WTC11 (cell line): ENCODE results near the gene OCA2. TPM values are rescaled to one million over a fixed set of nuclear protein-coding genes. Genes with fewer than 3 reads are reported as not detected.
"Not testable (repeated sequence)": the region's sequence is repeated elsewhere in the genome, so short reads cannot be mapped to it uniquely, and the experiment has no call there.

Source experiments
- ATAC-seq: fragments of 200-7000 bp; cut with Tn5 transposase; 2 replicates; pipeline ENCODE4 v1.10.0; 2021; ENCODE audit warnings: mild to moderate bottlenecking, moderate library complexity
- CTCF ChIA-PET: fragments of 300-600 bp; sonication (Branson Sonifier 250); formaldehyde crosslinking; loops from one replicate; lab custom pipeline; 2021; ENCODE audit warnings: antibody characterized with exemption; lab: Charles Lee
- POLR2A ChIA-PET: fragments of 350-600 bp; sonication (Branson Sonifier 250); formaldehyde crosslinking; loops from one replicate; lab custom pipeline; 2021; ENCODE audit warnings: antibody characterized with exemption; lab: Charles Lee
- DNase-seq: peaks from one replicate; pipeline ENCODE4 v3.0.0; 2021; ENCODE audit warnings: low spot score
- H3K27ac Mint-ChIP-seq: 2 replicates; pipeline ENCODE4 v1.8.0; 2021; ENCODE audit warnings: mixed read lengths
- H3K27me3 Mint-ChIP-seq: 2 replicates; pipeline ENCODE4 v1.8.0; 2021; ENCODE audit warnings: low read depth, mild to moderate bottlenecking, moderate library complexity, mixed read lengths
- H3K36me3 Mint-ChIP-seq: 2 replicates; pipeline ENCODE4 v1.8.0; 2021; ENCODE audit warnings: mixed read lengths
- H3K4me1 Mint-ChIP-seq: 2 replicates; pipeline ENCODE4 v1.8.0; 2022; ENCODE audit warnings: mixed read lengths
- H3K4me3 Mint-ChIP-seq: 2 replicates; pipeline ENCODE4 v1.8.0; 2021; ENCODE audit warnings: mild to moderate bottlenecking, moderate library complexity, mixed read lengths
- H3K9me3 Mint-ChIP-seq: 2 replicates; pipeline ENCODE4 v1.8.0; 2021; ENCODE audit warnings: mixed read lengths
- AR ChIP-seq: fragments of 250-450 bp; sonication (Bioruptor Pico); IDR thresholded peaks from 2 replicates; pipeline ENCODE4 v1.9.0; 2021; ENCODE audit warnings: mild to moderate bottlenecking
- ETV6 ChIP-seq: sonication (generic); formaldehyde crosslinking; IDR thresholded peaks from 2 replicates; pipeline ENCODE4 v1.8.1; 2022; ENCODE audit warnings: mild to moderate bottlenecking, missing genetic modification reagents
- GABPB1 ChIP-seq: sonication (generic); formaldehyde crosslinking; IDR thresholded peaks from 2 replicates; pipeline ENCODE4 v1.8.1; 2023; ENCODE audit warnings: mild to moderate bottlenecking, missing genetic modification reagents
- NR2C2 ChIP-seq: sonication (generic); formaldehyde crosslinking; IDR thresholded peaks from 2 replicates; pipeline ENCODE4 v1.8.0; 2022; ENCODE audit warnings: mild to moderate bottlenecking, missing genetic modification reagents
- NR3C1 ChIP-seq: sonication (generic); formaldehyde crosslinking; conservative IDR thresholded peaks from 2 replicates; pipeline ENCODE4 v1.8.1; 2023; ENCODE audit warnings: low read depth, mild to moderate bottlenecking, missing genetic modification reagents
- RELA ChIP-seq: sonication (generic); formaldehyde crosslinking; IDR thresholded peaks from 2 replicates; pipeline ENCODE4 v1.8.1; 2022; ENCODE audit warnings: missing genetic modification reagents, mild to moderate bottlenecking, borderline replicate concordance
- SP1 ChIP-seq: sonication (generic); formaldehyde crosslinking; conservative IDR thresholded peaks from 2 replicates; pipeline ENCODE4 v1.8.1; 2022; ENCODE audit warnings: missing genetic modification reagents
- ZBTB43 ChIP-seq: sonication (generic); formaldehyde crosslinking; IDR thresholded peaks from 2 replicates; pipeline ENCODE4 v1.8.1; 2023; ENCODE audit warnings: mild to moderate bottlenecking, missing genetic modification reagents
- ZNF219 ChIP-seq: sonication (generic); formaldehyde crosslinking; IDR thresholded peaks from 2 replicates; pipeline ENCODE4 v1.8.0; 2023; ENCODE audit warnings: missing genetic modification reagents, mild to moderate bottlenecking, borderline replicate concordance
- ZNF263 ChIP-seq: sonication (generic); formaldehyde crosslinking; IDR thresholded peaks from 2 replicates; pipeline ENCODE4 v1.8.1; 2022; ENCODE audit warnings: low read depth, mild to moderate bottlenecking, moderate library complexity, missing genetic modification reagents
- total RNA-seq: library from RNA; stranded (reverse); gene quantifications from 3 replicates; pipeline ENCODE4 v1.2.3, GENCODE V29; 2021
- TF ChIP-seq, protein P1 (sequence below): sonication (generic); formaldehyde crosslinking; IDR thresholded peaks from 2 replicates; pipeline ENCODE4 v1.8.0; 2022; ENCODE audit warnings: missing genetic modification reagents
- TF ChIP-seq, protein P2 (sequence below): fragments of 250-450 bp; sonication (Bioruptor Pico); IDR thresholded peaks from 2 replicates; pipeline ENCODE4 v1.9.0; 2021; ENCODE audit warnings: moderate library complexity, mild to moderate bottlenecking, inconsistent platforms, borderline replicate concordance

Gene OCA2
- total RNA-seq, 1 experiment from 2014 or later = 0.39 TPM

DNA sequence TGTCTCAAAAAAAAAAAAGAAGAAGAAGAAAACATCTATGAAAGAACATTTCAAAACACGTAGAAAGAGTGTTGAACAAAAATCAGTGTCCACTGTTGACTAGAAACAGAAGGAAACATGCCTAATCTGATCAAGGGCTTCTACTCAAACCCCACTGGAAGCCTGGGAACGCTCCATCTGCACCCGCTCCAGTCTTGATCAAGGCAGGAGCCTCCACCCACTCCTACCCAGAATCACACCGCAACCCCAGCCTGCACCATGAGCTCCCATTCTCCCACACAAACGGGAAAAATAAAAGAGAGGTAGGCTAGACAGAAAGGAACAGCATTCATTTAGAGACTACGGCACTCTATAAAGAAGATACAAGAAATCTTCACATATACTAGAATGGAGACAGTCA is 40.9 kb upstream of the OCA2 start (continued):
- TF ChIP-seq, protein P1, sequence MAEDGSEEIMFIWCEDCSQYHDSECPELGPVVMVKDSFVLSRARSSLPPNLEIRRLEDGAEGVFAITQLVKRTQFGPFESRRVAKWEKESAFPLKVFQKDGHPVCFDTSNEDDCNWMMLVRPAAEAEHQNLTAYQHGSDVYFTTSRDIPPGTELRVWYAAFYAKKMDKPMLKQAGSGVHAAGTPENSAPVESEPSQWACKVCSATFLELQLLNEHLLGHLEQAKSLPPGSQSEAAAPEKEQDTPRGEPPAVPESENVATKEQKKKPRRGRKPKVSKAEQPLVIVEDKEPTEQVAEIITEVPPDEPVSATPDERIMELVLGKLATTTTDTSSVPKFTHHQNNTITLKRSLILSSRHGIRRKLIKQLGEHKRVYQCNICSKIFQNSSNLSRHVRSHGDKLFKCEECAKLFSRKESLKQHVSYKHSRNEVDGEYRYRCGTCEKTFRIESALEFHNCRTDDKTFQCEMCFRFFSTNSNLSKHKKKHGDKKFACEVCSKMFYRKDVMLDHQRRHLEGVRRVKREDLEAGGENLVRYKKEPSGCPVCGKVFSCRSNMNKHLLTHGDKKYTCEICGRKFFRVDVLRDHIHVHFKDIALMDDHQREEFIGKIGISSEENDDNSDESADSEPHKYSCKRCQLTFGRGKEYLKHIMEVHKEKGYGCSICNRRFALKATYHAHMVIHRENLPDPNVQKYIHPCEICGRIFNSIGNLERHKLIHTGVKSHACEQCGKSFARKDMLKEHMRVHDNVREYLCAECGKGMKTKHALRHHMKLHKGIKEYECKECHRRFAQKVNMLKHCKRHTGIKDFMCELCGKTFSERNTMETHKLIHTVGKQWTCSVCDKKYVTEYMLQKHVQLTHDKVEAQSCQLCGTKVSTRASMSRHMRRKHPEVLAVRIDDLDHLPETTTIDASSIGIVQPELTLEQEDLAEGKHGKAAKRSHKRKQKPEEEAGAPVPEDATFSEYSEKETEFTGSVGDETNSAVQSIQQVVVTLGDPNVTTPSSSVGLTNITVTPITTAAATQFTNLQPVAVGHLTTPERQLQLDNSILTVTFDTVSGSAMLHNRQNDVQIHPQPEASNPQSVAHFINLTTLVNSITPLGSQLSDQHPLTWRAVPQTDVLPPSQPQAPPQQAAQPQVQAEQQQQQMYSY (CRISPR knock-in tag) = no peak
- TF ChIP-seq NR3C1 (CRISPR knock-in tag) = no peak
- no peak for TF ChIP-seq ZBTB43 (CRISPR knock-in tag)
- TF ChIP-seq NR2C2 (CRISPR knock-in tag) = no peak
- TF ChIP-seq, protein P2, sequence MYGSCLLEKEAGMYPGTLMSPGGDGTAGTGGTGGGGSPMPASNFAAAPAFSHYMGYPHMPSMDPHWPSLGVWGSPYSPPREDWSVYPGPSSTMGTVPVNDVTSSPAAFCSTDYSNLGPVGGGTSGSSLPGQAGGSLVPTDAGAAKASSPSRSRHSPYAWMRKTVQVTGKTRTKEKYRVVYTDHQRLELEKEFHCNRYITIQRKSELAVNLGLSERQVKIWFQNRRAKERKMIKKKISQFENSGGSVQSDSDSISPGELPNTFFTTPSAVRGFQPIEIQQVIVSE (CRISPR knock-in tag) = no peak
- TF ChIP-seq AR (CRISPR knock-in tag) = no peak
- no peak for TF ChIP-seq ZNF219
- TF ChIP-seq GABPB1 (CRISPR knock-in tag) = no peak
- TF ChIP-seq ZNF263 (CRISPR knock-in tag) = no peak
- TF ChIP-seq RELA (CRISPR knock-in tag) = no peak
- TF ChIP-seq SP1 (CRISPR knock-in tag) = no peak
- TF ChIP-seq ETV6 (CRISPR knock-in tag) = no peak

DNA sequence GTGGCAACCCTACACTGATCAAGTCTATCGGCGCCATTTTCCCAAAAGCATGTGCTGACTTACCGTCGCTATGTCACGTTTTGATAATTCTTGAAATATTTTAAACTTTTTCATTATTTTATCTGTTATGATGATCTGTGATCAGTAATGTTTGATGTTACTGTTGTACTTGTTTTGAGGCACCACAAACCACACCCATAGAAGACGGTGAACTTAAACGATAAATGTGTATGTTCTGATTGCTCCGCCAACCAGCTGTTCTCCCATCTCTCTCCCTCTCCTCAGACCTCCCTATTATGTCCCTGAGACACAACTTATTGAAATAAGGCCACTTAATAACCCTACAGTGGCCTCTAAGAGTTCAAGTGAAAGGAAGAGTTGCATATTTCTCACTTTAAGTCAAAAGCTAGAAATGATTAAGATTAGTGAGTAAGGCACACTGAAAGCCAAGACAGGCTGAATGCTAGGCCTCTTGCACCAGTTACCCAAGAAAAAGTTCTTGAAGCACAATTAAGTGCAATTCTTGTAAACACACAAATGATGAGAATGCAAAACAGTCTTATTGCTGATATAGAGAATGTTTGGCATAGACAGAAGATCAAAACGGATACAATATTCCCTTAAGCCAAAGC is 38.4 kb upstream of the OCA2 start:
- H3K9me3 Mint-ChIP-seq, DNase-seq, H3K27me3 Mint-ChIP-seq, ATAC-seq, H3K4me3 Mint-ChIP-seq, POLR2A ChIA-PET, H3K27ac Mint-ChIP-seq: not testable (repeated sequence)
- CTCF ChIA-PET = interaction anchor here (1.4 kb wide), 1 partner anchor 11 kb away, joined by 7 read pairs; no protein-coding TSS in a partner anchor
- Mint-ChIP-seq H3K36me3 (peaks cover 58% of the 10 kb centered on the region), H3K4me1 (peaks cover 27% of the 10 kb centered on the region)

DNA sequence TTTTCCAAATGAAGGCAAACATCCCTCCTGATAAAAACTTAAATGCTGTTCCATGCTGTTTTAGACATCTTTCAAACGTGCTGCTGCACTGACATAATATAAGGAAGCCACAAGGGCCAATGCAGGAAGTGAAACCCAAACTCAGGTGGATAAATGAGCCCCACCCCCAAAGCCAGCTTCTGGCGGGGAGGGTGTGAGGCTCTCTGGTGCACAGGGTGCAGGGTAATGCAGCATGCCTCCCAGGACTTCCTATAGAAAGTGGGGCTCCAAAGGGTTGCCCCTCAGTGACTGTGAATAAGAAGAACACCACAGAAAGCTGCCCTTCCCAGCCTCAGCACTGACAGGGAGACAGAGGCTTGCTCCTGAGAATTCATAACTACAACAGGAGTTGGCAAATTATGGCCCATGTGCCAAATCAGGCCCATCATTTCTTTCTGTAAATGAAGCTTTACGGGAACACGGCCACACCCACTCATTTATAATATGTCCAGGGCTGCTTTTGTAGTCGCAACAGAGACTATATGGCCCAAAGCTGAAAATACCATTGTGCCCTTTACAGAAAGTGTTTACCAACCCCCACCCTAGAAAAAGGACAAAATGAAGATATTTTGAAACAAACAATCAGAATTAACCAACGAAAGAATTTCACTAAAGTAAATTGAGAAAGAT is 37.3 kb upstream of the OCA2 start:
- H3K27me3 Mint-ChIP-seq, H3K4me3 Mint-ChIP-seq, DNase-seq, H3K9me3 Mint-ChIP-seq, H3K27ac Mint-ChIP-seq, POLR2A ChIA-PET: not testable (repeated sequence)
- CTCF ChIA-PET = interaction anchor here (2.4 kb wide), 1 partner anchor 10 kb away, joined by 13 read pairs; no protein-coding TSS in a partner anchor
- peak; percentile 53 for ATAC-seq
- Mint-ChIP-seq H3K36me3 (peaks cover 54% of the 10 kb centered on the region), H3K4me1 (peaks cover 28% of the 10 kb centered on the region)
